Measurements from ENCODE around the gene SPINK1.
A peak's percentile ranks its signal among the peaks of the same experiment; 100 is the strongest.

Gene SPINK1

GRCh38 chr5:147821766-147822165 lies 9.7 kb downstream of the SPINK1 start:
- no CpG with 5 or more reads among the region's 5 CpGs for WGBS, 2 donors (ENCODE audit: extremely low coverage in 2 of 2, insufficient read length in 2 of 2, insufficient replicate concordance in 1 of 2)
- H3K36me3 ChIP-seq (replicated peaks in 1 of 2; ENCODE audit: control insufficient read depth in 2 of 2, insufficient read depth in 2 of 2, low read length in 2 of 2), result no peaks in the 10 kb centered on the region
- no peak overlapping the region for H3K9ac ChIP-seq (ENCODE audit: low read depth, low read length, poor library complexity)
- DNase-seq (ENCODE audit: low spot score), result no peak
- no peak overlapping the region for H2BK5ac ChIP-seq (ENCODE audit: low read length)
- no peak overlapping the region for H3K18ac ChIP-seq (ENCODE audit: low read length)
- no peak overlapping the region for H3K4me3 ChIP-seq (ENCODE audit: low read length in 2 of 2)
- peaks cover 0 to 1% of the 10 kb centered on the region in 2 donors for H3K4me1 ChIP-seq (ENCODE audit: control insufficient read depth in 2 of 2, insufficient read depth in 1 of 2, low read depth in 1 of 2, low read length in 2 of 2)
- H2BK12ac ChIP-seq (ENCODE audit: low read length), result no peak overlapping the region
- H3K4me2 ChIP-seq (ENCODE audit: insufficient read depth, low read length, poor library complexity, severe bottlenecking), result no peak overlapping the region
- no peaks in the 10 kb centered on the region for H3K79me1 ChIP-seq (ENCODE audit: low read depth, low read length)
- H3K9me3 ChIP-seq (replicated peaks in 1 of 2; ENCODE audit: control insufficient read depth in 2 of 2, insufficient read depth in 1 of 2, low read depth in 1 of 2, low read length in 2 of 2), result no peaks in the 10 kb centered on the region
- no peak overlapping the region for H2BK120ac ChIP-seq (ENCODE audit: low read depth, low read length)
- H2AK5ac ChIP-seq (ENCODE audit: low read depth, low read length), result no peak overlapping the region
- no peak overlapping the region for H3K23ac ChIP-seq (ENCODE audit: low read depth, low read length, poor library complexity)
- no peak overlapping the region for H4K91ac ChIP-seq (ENCODE audit: low read depth, low read length, poor library complexity)
- H3K14ac ChIP-seq (ENCODE audit: low read length), result no peak overlapping the region
- no peak overlapping the region for H3K27ac ChIP-seq (replicated peaks; ENCODE audit: low read length)
- H3K4ac ChIP-seq (ENCODE audit: low read length), result no peak overlapping the region
- H2BK15ac ChIP-seq (ENCODE audit: low read length), result no peak overlapping the region
- no peak overlapping the region for H4K8ac ChIP-seq (ENCODE audit: low read depth, low read length)
- H2AFZ ChIP-seq (ENCODE audit: low read length), result peak overlapping the region; percentile 52
- no peaks in the 10 kb centered on the region for H3K27me3 ChIP-seq (ENCODE audit: control insufficient read depth in 3 of 3, insufficient read depth in 3 of 3, low read depth in 1 of 3, low read length in 3 of 3)

DNA sequence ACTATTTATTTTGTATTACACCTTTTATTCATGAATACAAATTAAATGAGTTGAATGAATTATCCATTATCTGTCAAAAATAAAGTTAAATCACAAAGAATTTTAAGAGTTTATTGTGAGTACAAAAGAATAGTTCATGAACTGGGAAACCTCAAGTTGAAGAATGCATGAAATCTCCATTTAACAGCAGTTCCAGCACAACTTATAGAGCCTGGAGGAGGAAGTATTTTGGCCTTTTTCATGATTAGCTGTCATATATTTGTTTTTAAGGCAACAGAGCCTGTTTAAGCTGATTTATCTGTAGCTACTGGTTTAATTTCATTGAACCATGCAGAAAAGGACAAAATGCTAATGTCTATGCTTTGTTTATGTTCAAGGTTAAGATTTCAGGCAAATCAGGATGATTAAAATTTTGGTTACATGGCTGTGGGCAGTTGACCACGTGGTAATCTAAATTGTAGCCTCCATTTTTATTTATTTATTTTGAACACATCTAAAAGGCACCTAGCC lies 12.2 kb downstream of the SPINK1 start:
- H2BK120ac ChIP-seq (ENCODE audit: low read depth, low read length), result no peak overlapping the region
- WGBS, 2 donors (ENCODE audit: extremely low coverage in 2 of 2, insufficient read length in 2 of 2, insufficient replicate concordance in 1 of 2), result no CpG with 5 or more reads among the region's 1 CpG
- no peak overlapping the region for H3K4me3 ChIP-seq (ENCODE audit: low read length in 2 of 2)
- H3K9ac ChIP-seq (ENCODE audit: low read depth, low read length, poor library complexity), result no peak overlapping the region
- no peak overlapping the region for H4K91ac ChIP-seq (ENCODE audit: low read depth, low read length, poor library complexity)
- H2BK5ac ChIP-seq (ENCODE audit: low read length), result no peak overlapping the region
- no peak overlapping the region for H2BK15ac ChIP-seq (ENCODE audit: low read length)
- no peak overlapping the region for H4K8ac ChIP-seq (ENCODE audit: low read depth, low read length)
- no peak overlapping the region for H2AK5ac ChIP-seq (ENCODE audit: low read depth, low read length)
- H3K4me1 ChIP-seq (ENCODE audit: control insufficient read depth in 2 of 2, insufficient read depth in 1 of 2, low read depth in 1 of 2, low read length in 2 of 2), result peaks cover 0 to 1% of the 10 kb centered on the region in 2 donors
- no peak overlapping the region for H2BK12ac ChIP-seq (ENCODE audit: low read length)
- no peak overlapping the region for H3K23ac ChIP-seq (ENCODE audit: low read depth, low read length, poor library complexity)
- no peak overlapping the region for H3K18ac ChIP-seq (ENCODE audit: low read length)
- H3K4me2 ChIP-seq (ENCODE audit: insufficient read depth, low read length, poor library complexity, severe bottlenecking), result no peak overlapping the region
- no peak overlapping the region for H3K4ac ChIP-seq (ENCODE audit: low read length)
- no peak overlapping the region for H2AFZ ChIP-seq (ENCODE audit: low read length)
- H3K27me3 ChIP-seq (ENCODE audit: control insufficient read depth in 3 of 3, insufficient read depth in 3 of 3, low read depth in 1 of 3, low read length in 3 of 3), result no peaks in the 10 kb centered on the region
- no peak overlapping the region for H3K14ac ChIP-seq (ENCODE audit: low read length)
- no peak for DNase-seq (ENCODE audit: low spot score)
- H3K79me1 ChIP-seq (ENCODE audit: low read depth, low read length), result no peaks in the 10 kb centered on the region
- H3K27ac ChIP-seq (replicated peaks; ENCODE audit: low read length), result no peak overlapping the region
- no peaks in the 10 kb centered on the region for H3K36me3 ChIP-seq (replicated peaks in 1 of 2; ENCODE audit: control insufficient read depth in 2 of 2, insufficient read depth in 2 of 2, low read length in 2 of 2)
- H3K9me3 ChIP-seq (replicated peaks in 1 of 2; ENCODE audit: control insufficient read depth in 2 of 2, insufficient read depth in 1 of 2, low read depth in 1 of 2, low read length in 2 of 2), result no peaks in the 10 kb centered on the region

DNA sequence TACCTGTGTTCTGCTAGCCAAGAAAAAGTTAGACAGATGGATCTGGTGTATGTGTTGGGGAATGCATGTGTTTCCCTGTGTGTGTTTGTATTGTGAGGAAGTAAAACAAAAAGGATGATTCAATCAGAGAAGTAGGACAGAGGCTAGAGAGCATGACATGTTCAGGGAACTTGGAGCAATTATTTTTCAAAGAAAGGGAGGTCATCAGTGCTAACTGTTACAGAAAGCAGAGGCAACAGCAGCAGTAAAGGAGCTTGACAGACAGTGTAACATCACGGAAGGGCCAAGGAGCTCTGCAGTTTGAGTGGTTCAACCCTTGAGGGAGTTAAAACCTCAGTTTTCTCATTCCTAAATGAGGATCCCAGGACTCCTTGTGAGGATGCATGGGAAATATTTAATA lies 13.2 kb downstream of the SPINK1 start:
- no peak overlapping the region for H2AK5ac ChIP-seq (ENCODE audit: low read depth, low read length)
- no CpG with 5 or more reads among the region's 1 CpG for WGBS, 2 donors (ENCODE audit: extremely low coverage in 2 of 2, insufficient read length in 2 of 2, insufficient replicate concordance in 1 of 2)
- H2BK120ac ChIP-seq (ENCODE audit: low read depth, low read length), result no peak overlapping the region
- H3K4me3 ChIP-seq (ENCODE audit: low read length in 2 of 2), result no peak overlapping the region
- no peak overlapping the region for H3K27ac ChIP-seq (replicated peaks; ENCODE audit: low read length)
- no peak overlapping the region for H3K4ac ChIP-seq (ENCODE audit: low read length)
- no peak overlapping the region for H2BK12ac ChIP-seq (ENCODE audit: low read length)
- no peak overlapping the region for H3K9ac ChIP-seq (ENCODE audit: low read depth, low read length, poor library complexity)
- H3K27me3 ChIP-seq (ENCODE audit: control insufficient read depth in 3 of 3, insufficient read depth in 3 of 3, low read depth in 1 of 3, low read length in 3 of 3), result no peaks in the 10 kb centered on the region
- H3K14ac ChIP-seq (ENCODE audit: low read length), result no peak overlapping the region
- no peak for DNase-seq (ENCODE audit: low spot score)
- no peaks in the 10 kb centered on the region for H3K36me3 ChIP-seq (replicated peaks in 1 of 2; ENCODE audit: control insufficient read depth in 2 of 2, insufficient read depth in 2 of 2, low read length in 2 of 2)
- H3K23ac ChIP-seq (ENCODE audit: low read depth, low read length, poor library complexity), result no peak overlapping the region
- no peak overlapping the region for H4K8ac ChIP-seq (ENCODE audit: low read depth, low read length)
- H2BK15ac ChIP-seq (ENCODE audit: low read length), result no peak overlapping the region
- H3K9me3 ChIP-seq (replicated peaks in 1 of 2; ENCODE audit: control insufficient read depth in 2 of 2, insufficient read depth in 1 of 2, low read depth in 1 of 2, low read length in 2 of 2), result no peaks in the 10 kb centered on the region
- no peak overlapping the region for H2AFZ ChIP-seq (ENCODE audit: low read length)
- no peak overlapping the region for H4K91ac ChIP-seq (ENCODE audit: low read depth, low read length, poor library complexity)
- no peak overlapping the region for H3K18ac ChIP-seq (ENCODE audit: low read length)
- H3K79me1 ChIP-seq (ENCODE audit: low read depth, low read length), result no peaks in the 10 kb centered on the region
- H2BK5ac ChIP-seq (ENCODE audit: low read length), result no peak overlapping the region
- H3K4me1 ChIP-seq (ENCODE audit: control insufficient read depth in 2 of 2, insufficient read depth in 1 of 2, low read depth in 1 of 2, low read length in 2 of 2), result peaks cover 0 to 1% of the 10 kb centered on the region in 2 donors
- H3K4me2 ChIP-seq (ENCODE audit: insufficient read depth, low read length, poor library complexity, severe bottlenecking), result no peak overlapping the region

DNA sequence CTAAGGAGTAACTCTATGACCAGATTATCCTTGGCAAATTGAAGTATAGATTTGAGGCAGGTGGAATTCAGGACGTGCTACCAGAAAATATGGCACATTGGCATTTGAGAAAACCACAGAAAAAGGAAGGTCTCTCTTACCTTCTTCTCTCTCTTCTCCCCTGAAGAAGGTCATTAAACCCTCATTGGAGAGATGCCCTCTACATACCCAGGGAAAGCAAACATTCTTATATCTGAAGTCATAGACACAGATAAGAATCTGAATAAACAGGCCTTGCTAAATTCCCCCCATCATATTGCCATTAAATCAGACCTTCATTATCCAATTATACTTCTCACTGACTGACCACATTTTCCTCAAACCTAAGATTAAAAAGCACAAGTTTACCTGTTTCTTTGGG lies 17.8 kb downstream of the SPINK1 start:
- Histone ChIP-seq H4K8ac (ENCODE audit: low read depth, low read length) (no peak overlapping the region), H3K14ac (ENCODE audit: low read length) (no peak overlapping the region), H2BK120ac (ENCODE audit: low read depth, low read length) (no peak overlapping the region), H2BK15ac (ENCODE audit: low read length) (no peak overlapping the region), H2BK12ac (ENCODE audit: low read length) (no peak overlapping the region), H2AK5ac (ENCODE audit: low read depth, low read length) (no peak overlapping the region), H3K4me3 (ENCODE audit: low read length in 2 of 2) (no peak overlapping the region), H3K27ac (replicated peaks; ENCODE audit: low read length) (no peak overlapping the region), H3K79me1 (ENCODE audit: low read depth, low read length) (no peaks in the 10 kb centered on the region), H3K23ac (ENCODE audit: low read depth, low read length, poor library complexity) (no peak overlapping the region), H2BK5ac (ENCODE audit: low read length) (no peak overlapping the region), H2AFZ (ENCODE audit: low read length) (no peak overlapping the region), H3K18ac (ENCODE audit: low read length) (no peak overlapping the region), H3K9ac (ENCODE audit: low read depth, low read length, poor library complexity) (no peak overlapping the region), H4K91ac (ENCODE audit: low read depth, low read length, poor library complexity) (no peak overlapping the region), H3K4ac (ENCODE audit: low read length) (no peak overlapping the region), H3K27me3 (ENCODE audit: control insufficient read depth in 3 of 3, insufficient read depth in 3 of 3, low read depth in 1 of 3, low read length in 3 of 3) (no peaks in the 10 kb centered on the region), H3K36me3 (replicated peaks in 1 of 2; ENCODE audit: control insufficient read depth in 2 of 2, insufficient read depth in 2 of 2, low read length in 2 of 2) (no peaks in the 10 kb centered on the region), H3K4me1 (ENCODE audit: control insufficient read depth in 2 of 2, insufficient read depth in 1 of 2, low read depth in 1 of 2, low read length in 2 of 2) (peaks cover 0 to 1% of the 10 kb centered on the region in 2 donors), H3K9me3 (replicated peaks in 1 of 2; ENCODE audit: control insufficient read depth in 2 of 2, insufficient read depth in 1 of 2, low read depth in 1 of 2, low read length in 2 of 2) (no peaks in the 10 kb centered on the region), H3K4me2 (ENCODE audit: insufficient read depth, low read length, poor library complexity, severe bottlenecking) (no peak overlapping the region)
- DNase-seq (ENCODE audit: low spot score), result no peak
- no CpG with 5 or more reads among the region's 1 CpG for WGBS, 2 donors (ENCODE audit: extremely low coverage in 2 of 2, insufficient read length in 2 of 2, insufficient replicate concordance in 1 of 2)

Measured in neuronal stem cell (in vitro differentiated cells).